Endothelial cell of umbilical vein (primary cell): ENCODE measurements around the gene PRDX3. TPM values are rescaled to one million over a fixed set of nuclear protein-coding genes. Genes with fewer than 3 reads are reported as not detected.
A peak's percentile ranks its signal among the peaks of the same experiment; 100 is the strongest.

ENCODE experiments used
- BruUV-seq: library from RNA; stranded (reverse); fragments of 400-500 nt; replicated peaks from 2 replicates; lab custom pipeline; 2021; lab: Mats Ljungman, UMichigan
- CTCF ChIA-PET: fragments of 300-600, 350-600 bp; sonication (Branson Sonifier 250); formaldehyde crosslinking; loops from one replicate; lab custom pipeline; 2021; ENCODE audit warnings: antibody characterized with exemption, inconsistent platforms; lab: Charles Lee
- POLR2A ChIA-PET: fragments of 300-600, 350-600 bp; sonication (Branson Sonifier 250); formaldehyde crosslinking; loops from one replicate; lab custom pipeline; 2021; ENCODE audit warnings: antibody characterized with exemption, inconsistent platforms; lab: Charles Lee
- DNase-seq: peaks from one replicate; pipeline ENCODE4 v3.0.0-alpha.2; 2011; ENCODE audit warnings: low read depth, low spot score
- FAIRE-seq: peaks from 2 replicates; lab custom pipeline; 2011; peaks lifted over from hg19 to GRCh38; lab: Jason Lieb, UNC
- H2AFZ ChIP-seq: 2 replicates; pipeline ENCODE4 v1.6.0; 2012; ENCODE audit warnings: low read depth, low read length, control low read depth, inconsistent platforms
- H3K27ac ChIP-seq: 2 replicates; pipeline ENCODE4 v1.5.1; 2011; ENCODE audit warnings: low read depth, mild to moderate bottlenecking, control low read depth, low read length, moderate library complexity; ENCODE audit not compliant: insufficient read depth
- H3K27me3 ChIP-seq, 2 experiments: 2 replicates each; pipeline versions ENCODE4 v1.6.0 to v1.6.1; 2011; ENCODE audit warnings: low read length in 2 of 2, mixed read lengths in 1 of 2; ENCODE audit not compliant: control insufficient read depth in 2 of 2, insufficient read depth in 2 of 2
- H3K36me3 ChIP-seq, 2 experiments: 2 replicates in 1 of 2; 3 replicates in 1 of 2; pipeline ENCODE4 v1.5.1; 2011; ENCODE audit warnings: low read length in 2 of 2, mild to moderate bottlenecking in 1 of 2, moderate library complexity in 1 of 2; ENCODE audit not compliant: control insufficient read depth in 2 of 2, insufficient read depth in 2 of 2; ENCODE audit errors: extremely low read depth in 1 of 2
- H3K4me1 ChIP-seq: 3 replicates; pipeline ENCODE4 v1.5.1; 2011; ENCODE audit warnings: mild to moderate bottlenecking, low read length; ENCODE audit not compliant: control insufficient read depth, insufficient read depth; ENCODE audit errors: extremely low read depth
- H3K4me2 ChIP-seq: 2 replicates; pipeline ENCODE4 v1.6.1; 2011; ENCODE audit warnings: low read length, control low read depth, mixed read lengths; ENCODE audit not compliant: insufficient read depth
- H3K4me3 ChIP-seq, 3 experiments: fragments of 200-600 bp in 1 of 3; sonication (generic), shearing (Covaris generic) in 1 of 3; replicated peaks in 1 of 3; 2 replicates each; pipeline ENCODE4 v1.5.1; 2011 to 2016; ENCODE audit warnings: control low read depth in 3 of 3, low read length in 3 of 3, mild to moderate bottlenecking in 2 of 3, inconsistent platforms in 1 of 3, low read depth in 1 of 3, moderate library complexity in 1 of 3; ENCODE audit not compliant: insufficient read depth in 1 of 3
- H3K79me2 ChIP-seq: 2 replicates; pipeline ENCODE4 v1.6.0; 2012; ENCODE audit warnings: low read length, inconsistent platforms; ENCODE audit not compliant: control insufficient read depth, insufficient read depth
- H3K9ac ChIP-seq: replicated peaks from 2 replicates; pipeline ENCODE3; 2011; ENCODE audit warnings: low read length, control low read depth; ENCODE audit not compliant: insufficient read depth; ENCODE audit errors: extremely low read depth
- H3K9me1 ChIP-seq: replicated peaks from 3 replicates; pipeline ENCODE4 v1.6.0; 2011; ENCODE audit warnings: mild to moderate bottlenecking, low read length; ENCODE audit not compliant: control insufficient read depth, insufficient read depth; ENCODE audit errors: extremely low read depth
- H3K9me3 ChIP-seq: replicated peaks from 2 replicates; pipeline ENCODE4 v1.5.1; 2012; ENCODE audit warnings: low read length, inconsistent platforms; ENCODE audit not compliant: control insufficient read depth, insufficient read depth
- H4K20me1 ChIP-seq: replicated peaks from 2 replicates; pipeline ENCODE3; 2011; ENCODE audit warnings: mild to moderate bottlenecking, low read length; ENCODE audit not compliant: control insufficient read depth, insufficient read depth; ENCODE audit errors: extremely low read depth
- CTCF ChIP-seq, 2 donors: IDR thresholded peaks; 1 replicate in 1 of 2; 2 replicates in 1 of 2; pipeline ENCODE4 v1.5.1; 2011; ENCODE audit warnings: low read length in 2 of 2, mild to moderate bottlenecking in 2 of 2, moderate library complexity in 2 of 2, control low read depth in 1 of 2, inconsistent platforms in 1 of 2, low read depth in 1 of 2; ENCODE audit not compliant: insufficient read depth in 1 of 2; ENCODE audit errors: extremely low read depth in 1 of 2
- EZH2 ChIP-seq: IDR thresholded peaks from 2 replicates; pipeline ENCODE4 v1.6.1; 2012; ENCODE audit warnings: borderline replicate concordance, low read depth, mild to moderate bottlenecking, moderate library complexity, low read length, inconsistent platforms; ENCODE audit not compliant: severe bottlenecking
- FOS ChIP-seq: IDR thresholded peaks from 2 replicates; pipeline ENCODE4 v1.6.1; 2011; ENCODE audit warnings: mild to moderate bottlenecking, low read length, moderate library complexity, borderline replicate concordance; ENCODE audit not compliant: insufficient read depth
- GATA2 ChIP-seq: IDR thresholded peaks from 2 replicates; pipeline ENCODE4 v1.7.0; 2011; ENCODE audit warnings: low read depth, mild to moderate bottlenecking, moderate library complexity, mixed read lengths, low read length; ENCODE audit not compliant: insufficient read length, insufficient read depth
- JUN ChIP-seq: IDR thresholded peaks from 2 replicates; pipeline ENCODE4 v1.6.1; 2011; ENCODE audit warnings: borderline replicate concordance, low read depth; ENCODE audit not compliant: insufficient read length, insufficient read depth
- MAX ChIP-seq: IDR thresholded peaks from 2 replicates; pipeline ENCODE4 v1.6.1; 2011; ENCODE audit not compliant: insufficient read depth, insufficient read length
- MYC ChIP-seq: IDR thresholded peaks from one replicate; pipeline ENCODE4 v1.6.1; 2011; ENCODE audit warnings: mild to moderate bottlenecking, low read depth, low read length
- POLR2A ChIP-seq: IDR thresholded peaks from 2 replicates; pipeline ENCODE4 v1.6.1; 2012; ENCODE audit warnings: low read depth, mild to moderate bottlenecking, control low read depth, low read length
- POLR2AphosphoS5 ChIP-seq: IDR thresholded peaks from 2 replicates; pipeline ENCODE4 v1.6.1; 2012; ENCODE audit warnings: low read depth, mild to moderate bottlenecking, control low read depth, low read length, moderate library complexity; ENCODE audit not compliant: insufficient read depth
- dilution Hi-C: fragments of 300-500 bp; cut with MboI; formaldehyde crosslinking; loops from one replicate; pipeline ENCODE4 v1.15.0; 2019; ENCODE audit warnings: low sequenced_read_pairs; ENCODE audit not compliant: extremely low pct_ligation_motif_present
- intact Hi-C: fragments of 100-400 bp; cut with micrococcal nuclease; formaldehyde crosslinking; loops from one replicate; pipeline ENCODE4 v1.10.0; 2022
- polyA plus RNA-seq, 4 experiments: library from polyadenylated mRNA; depleted of rRNA in 3 of 4; stranded (reverse) in 3 of 4; unstranded in 1 of 4; fragments of >200 nt; gene quantifications; 2 replicates each; pipeline versions ENCODE4 v1.2.1 to v1.2.3, GENCODE V29; 2011 to 2012; ENCODE audit warnings: missing spikeins in 1 of 4
- total RNA-seq: library from RNA; stranded (reverse); gene quantifications from 2 replicates; pipeline ENCODE4 v1.2.3, GENCODE V29; 2021

The PRDX3 gene
- total and polyA plus RNA-seq, 2 donors (not counting 3 experiments of a cell fraction or from before 2014, with no cell fraction given): 123 to 124 TPM

GRCh38 chr10:119120413-119120867 is 58.2 kb downstream of the PRDX3 start:
- no peak for DNase-seq
- Histone ChIP-seq H3K9me1 (no peaks in the 10 kb centered on the region), H3K4me3 (no peak overlapping the region), H3K79me2 (no peaks in the 10 kb centered on the region), H3K27me3 (no peaks in the 10 kb centered on the region), H3K27ac (no peak overlapping the region), H3K4me1 (no peaks in the 10 kb centered on the region), H2AFZ (no peak overlapping the region), H3K9ac (no peak overlapping the region), H4K20me1 (no peaks in the 10 kb centered on the region), H3K9me3 (no peaks in the 10 kb centered on the region), H3K4me2 (no peak overlapping the region), H3K36me3 (peaks cover 9 to 16% of the 10 kb centered on the region in 2 experiments)
- CTCF ChIA-PET: no interaction called here
- intact Hi-C loops: no loop called here
- dilution Hi-C loops: no loop called here
- no TSS peak for BruUV-seq
- POLR2A ChIA-PET: no interaction called here
- no peak for TF ChIP-seq MYC
- TF ChIP-seq MAX: no peak
- TF ChIP-seq EZH2: no peak
- TF ChIP-seq FOS: no peak
- TF ChIP-seq POLR2A: no peak
- no peak for TF ChIP-seq GATA2
- TF ChIP-seq POLR2AphosphoS5: no peak
- TF ChIP-seq CTCF (IDR thresholded peaks at IDR 0.05; ENCODE audit: extremely low read depth in 1 of 2, insufficient read depth in 1 of 2, low read depth in 1 of 2, low read length in 2 of 2): no peak
- TF ChIP-seq JUN: no peak
- peak; percentile 26 for FAIRE-seq
